ENCODE data around the gene CPLX1. TPM values are rescaled to one million over a fixed set of nuclear protein-coding genes. Genes with fewer than 3 reads are reported as not detected.

The CPLX1 gene
- total and polyA plus RNA-seq, 4 donors: 0.13 to 13.7 (median 2.8) TPM

- intact Hi-C loops (cut with DNase I): no loop called here
- Histone ChIP-seq H3K9me3 (ENCODE audit: control insufficient read depth, low read length) (peaks cover 6% of the 10 kb centered on the region), H3K27me3 (ENCODE audit: control insufficient read depth in 1 of 2, insufficient read depth in 2 of 2, low read length in 1 of 2) (no peaks in the 10 kb centered on the region), H3K4me3 (ENCODE audit: low read length in 2 of 2) (no peak overlapping the region), H3K4me1 (ENCODE audit: control insufficient read depth in 1 of 2, insufficient read depth in 2 of 2, low read length in 2 of 2) (no peaks in the 10 kb centered on the region), H3K27ac (ENCODE audit: low read depth in 1 of 2, low read length in 2 of 2) (peak overlapping the region in 1 of 2 donors; percentile 25), H3K36me3 (ENCODE audit: control insufficient read depth in 1 of 2, insufficient read depth in 2 of 2, low read length in 1 of 2) (peaks cover 0 to 4% of the 10 kb centered on the region in 2 donors)
- ATAC-seq (ENCODE audit: low FRiP score) (peak; percentile 74), DNase-seq (peak in 1 of 2 donors; percentile 61)
- 44 to 54% methylated on average over 20 of the region's 20 CpGs for WGBS, 2 donors
Measured at GRCh38 chr4:749698-750666, 75.9 kb downstream of the CPLX1 start.

GRCh38 chr4:748461-748860 is 77.5 kb downstream of the CPLX1 start:
- no peak for ATAC-seq (ENCODE audit: low FRiP score)
- intact Hi-C loops (cut with DNase I): no loop called here
- peaks cover 2% of the 10 kb centered on the region for H3K9me3 ChIP-seq (ENCODE audit: control insufficient read depth, low read length)
- H3K4me3 ChIP-seq (ENCODE audit: low read length in 2 of 2): no peak overlapping the region
- no peaks in the 10 kb centered on the region for H3K27me3 ChIP-seq (ENCODE audit: control insufficient read depth in 1 of 2, insufficient read depth in 2 of 2, low read length in 1 of 2)
- H3K4me1 ChIP-seq (ENCODE audit: control insufficient read depth in 1 of 2, insufficient read depth in 2 of 2, low read length in 2 of 2): no peaks in the 10 kb centered on the region
- H3K36me3 ChIP-seq (ENCODE audit: control insufficient read depth in 1 of 2, insufficient read depth in 2 of 2, low read length in 1 of 2): peaks cover 0 to 2% of the 10 kb centered on the region in 2 donors
- DNase-seq: no peak
- H3K27ac ChIP-seq (ENCODE audit: low read depth in 1 of 2, low read length in 2 of 2): no peak overlapping the region
- 96% methylated on average over 19 of the region's 19 CpGs for WGBS, 2 donors

- no peaks in the 10 kb centered on the region for H3K4me1 ChIP-seq (ENCODE audit: control insufficient read depth in 1 of 2, insufficient read depth in 2 of 2, low read length in 2 of 2)
- 90 to 94% methylated on average over 20 to 24 of the region's 34 CpGs for WGBS, 2 donors
- peaks cover 0 to 2% of the 10 kb centered on the region in 2 donors for H3K36me3 ChIP-seq (ENCODE audit: control insufficient read depth in 1 of 2, insufficient read depth in 2 of 2, low read length in 1 of 2)
- peaks cover 2% of the 10 kb centered on the region for H3K9me3 ChIP-seq (ENCODE audit: control insufficient read depth, low read length)
- ATAC-seq (ENCODE audit: low FRiP score) (no peak), DNase-seq (no peak)
- intact Hi-C loops (cut with DNase I): no loop called here
- no peaks in the 10 kb centered on the region for H3K27me3 ChIP-seq (ENCODE audit: control insufficient read depth in 1 of 2, insufficient read depth in 2 of 2, low read length in 1 of 2)
- H3K27ac ChIP-seq (ENCODE audit: low read depth in 1 of 2, low read length in 2 of 2): no peak overlapping the region
- H3K4me3 ChIP-seq (ENCODE audit: low read length in 2 of 2): no peak overlapping the region
Measured at GRCh38 chr4:747546-748170, 78.3 kb downstream of the CPLX1 start.

GRCh38 chr4:744212-744841 is 81.6 kb downstream of the CPLX1 start:
- DNase-seq (no peak), ATAC-seq (ENCODE audit: low FRiP score) (no peak)
- Histone ChIP-seq H3K27ac (ENCODE audit: low read depth in 1 of 2, low read length in 2 of 2) (no peak overlapping the region), H3K4me1 (ENCODE audit: control insufficient read depth in 1 of 2, insufficient read depth in 2 of 2, low read length in 2 of 2) (no peaks in the 10 kb centered on the region), H3K36me3 (ENCODE audit: control insufficient read depth in 1 of 2, insufficient read depth in 2 of 2, low read length in 1 of 2) (peaks cover 0 to 3% of the 10 kb centered on the region in 2 donors), H3K4me3 (ENCODE audit: low read length in 2 of 2) (no peak overlapping the region), H3K9me3 (ENCODE audit: control insufficient read depth, low read length) (no peaks in the 10 kb centered on the region), H3K27me3 (ENCODE audit: control insufficient read depth in 1 of 2, insufficient read depth in 2 of 2, low read length in 1 of 2) (no peaks in the 10 kb centered on the region)
- WGBS, 2 donors: 92% methylated on average over 34 to 39 of the region's 44 CpGs
- intact Hi-C loops (cut with DNase I): no loop called here

GRCh38 chr4:743463-744211 is 82.3 kb downstream of the CPLX1 start:
- 74 to 80% methylated on average over 22 of the region's 22 CpGs for WGBS, 2 donors
- ATAC-seq (ENCODE audit: low FRiP score) (no peak), DNase-seq (no peak)
- no peaks in the 10 kb centered on the region for H3K4me1 ChIP-seq (ENCODE audit: control insufficient read depth in 1 of 2, insufficient read depth in 2 of 2, low read length in 2 of 2)
- intact Hi-C loops (cut with DNase I): no loop called here
- peaks cover 0 to 3% of the 10 kb centered on the region in 2 donors for H3K36me3 ChIP-seq (ENCODE audit: control insufficient read depth in 1 of 2, insufficient read depth in 2 of 2, low read length in 1 of 2)
- no peak overlapping the region for H3K27ac ChIP-seq (ENCODE audit: low read depth in 1 of 2, low read length in 2 of 2)
- no peak overlapping the region for H3K4me3 ChIP-seq (ENCODE audit: low read length in 2 of 2)
- H3K27me3 ChIP-seq (ENCODE audit: control insufficient read depth in 1 of 2, insufficient read depth in 2 of 2, low read length in 1 of 2): no peaks in the 10 kb centered on the region
- no peaks in the 10 kb centered on the region for H3K9me3 ChIP-seq (ENCODE audit: control insufficient read depth, low read length)

- Histone ChIP-seq H3K27ac (ENCODE audit: low read depth in 1 of 2, low read length in 2 of 2) (no peak overlapping the region), H3K27me3 (ENCODE audit: control insufficient read depth in 1 of 2, insufficient read depth in 2 of 2, low read length in 1 of 2) (no peaks in the 10 kb centered on the region), H3K4me3 (ENCODE audit: low read length in 2 of 2) (no peak overlapping the region), H3K9me3 (ENCODE audit: control insufficient read depth, low read length) (no peaks in the 10 kb centered on the region), H3K4me1 (ENCODE audit: control insufficient read depth in 1 of 2, insufficient read depth in 2 of 2, low read length in 2 of 2) (no peaks in the 10 kb centered on the region), H3K36me3 (ENCODE audit: control insufficient read depth in 1 of 2, insufficient read depth in 2 of 2, low read length in 1 of 2) (peaks cover 0 to 3% of the 10 kb centered on the region in 2 donors)
- ATAC-seq (ENCODE audit: low FRiP score) (peak; percentile 79), DNase-seq (peak; percentile 73 to 86)
- intact Hi-C loops (cut with DNase I): no loop called here
- WGBS, 2 donors: 77 to 85% methylated on average over 25 to 26 of the region's 26 CpGs
Measured at GRCh38 chr4:742742-743311, 83.1 kb downstream of the CPLX1 start.

- no peak for DNase-seq
- no peaks in the 10 kb centered on the region for H3K9me3 ChIP-seq (ENCODE audit: control insufficient read depth, low read length)
- H3K27me3 ChIP-seq (ENCODE audit: control insufficient read depth in 1 of 2, insufficient read depth in 2 of 2, low read length in 1 of 2): no peaks in the 10 kb centered on the region
- no peak for ATAC-seq (ENCODE audit: low FRiP score)
- no peak overlapping the region for H3K4me3 ChIP-seq (ENCODE audit: low read length in 2 of 2)
- 82 to 85% methylated on average over 21 of the region's 21 CpGs for WGBS, 2 donors
- intact Hi-C loops (cut with DNase I): no loop called here
- H3K4me1 ChIP-seq (ENCODE audit: control insufficient read depth in 1 of 2, insufficient read depth in 2 of 2, low read length in 2 of 2): no peaks in the 10 kb centered on the region
- H3K36me3 ChIP-seq (ENCODE audit: control insufficient read depth in 1 of 2, insufficient read depth in 2 of 2, low read length in 1 of 2): peaks cover 3 to 4% of the 10 kb centered on the region in 2 donors
- no peak overlapping the region for H3K27ac ChIP-seq (ENCODE audit: low read depth in 1 of 2, low read length in 2 of 2)
Measured at GRCh38 chr4:742096-742741, 83.7 kb downstream of the CPLX1 start.

Data from aorta (tissue), 5 donors.